Left lung (tissue), 10 donors: ENCODE measurements around the gene TRIM61. TPM values are rescaled to one million over a fixed set of nuclear protein-coding genes. Genes with fewer than 3 reads are reported as not detected.
"Not testable (repeated sequence)": the region's sequence is repeated elsewhere in the genome, so short reads cannot be mapped to it uniquely, and the experiment has no call there.

Source experiments
- ATAC-seq: fragments of 200-7000 bp; cut with Tn5 transposase; one replicate; pipeline ENCODE4 v1.9.1; 2020; ENCODE audit warnings: moderate library complexity
- DNase-seq, 4 donors: peaks; one replicate each; pipeline ENCODE4 v3.0.0-alpha.2; 2013 to 2020
- H3K27ac ChIP-seq, 2 donors: fragments of 200-600 bp; sonication (generic) in 1 of 2; one replicate each; pipeline versions ENCODE4 v1.5.0 to v1.8.0; 2020 to 2021
- H3K27me3 ChIP-seq, 2 donors: fragments of 200-600 bp; sonication (generic) in 1 of 2; one replicate each; pipeline versions ENCODE4 v1.5.0 to v1.8.0; 2020 to 2021
- H3K36me3 ChIP-seq, 2 donors: fragments of 200-600 bp; sonication (generic) in 1 of 2; one replicate each; pipeline versions ENCODE4 v1.5.0 to v1.8.0; 2020 to 2021
- H3K4me1 ChIP-seq, 2 donors: fragments of 200-600 bp; one replicate each; pipeline ENCODE4 v1.8.0; 2021
- H3K4me3 ChIP-seq, 2 donors: fragments of 200-600 bp; sonication (generic) in 1 of 2; one replicate each; pipeline versions ENCODE4 v1.5.0 to v1.8.0; 2020 to 2021; ENCODE audit warnings: mild to moderate bottlenecking in 1 of 2
- H3K9me3 ChIP-seq, 2 donors: fragments of 200-600 bp; sonication (generic) in 1 of 2; one replicate each; pipeline versions ENCODE4 v1.5.0 to v1.8.0; 2020 to 2021
- intact Hi-C, 2 donors: fragments of 100-400 bp; cut with DNase I; formaldehyde crosslinking; loops; one replicate each; pipeline versions ENCODE4 v1.11.2 to v1.14.2; 2022
- polyA plus RNA-seq, 6 donors: library from polyadenylated mRNA; unstranded; fragments of 120-200 nt; gene quantifications; one replicate each; pipeline ENCODE4 v1.2.1, GENCODE V29; 2013; ENCODE audit not compliant: insufficient read length in 6 of 6
- total RNA-seq, 2 donors: library from RNA; stranded (reverse); fragmentation: NEBNext Ultra II Directional; extraction: Animal tissue kit (Norgen Biotek cat#: 25700); gene quantifications; one replicate each; pipeline ENCODE4 v1.2.1, GENCODE V29; 2021
- TF ChIP-seq, protein P1 (sequence below), 2 donors: fragments of 200-600 bp; sonication (generic) in 1 of 2; IDR thresholded peaks; one replicate each; pipeline versions ENCODE4 v1.5.0 to v1.8.0; 2021; ENCODE audit warnings: antibody characterized with exemption in 2 of 2
- donor health status: DM: no; HTN: yes; CAD: no.
- donor health status: DM: no; HTN: no; CAD: no.

Gene TRIM61
- total and polyA plus RNA-seq, 8 donors, result 1.5 to 6.4 (median 5.1) TPM

DNA sequence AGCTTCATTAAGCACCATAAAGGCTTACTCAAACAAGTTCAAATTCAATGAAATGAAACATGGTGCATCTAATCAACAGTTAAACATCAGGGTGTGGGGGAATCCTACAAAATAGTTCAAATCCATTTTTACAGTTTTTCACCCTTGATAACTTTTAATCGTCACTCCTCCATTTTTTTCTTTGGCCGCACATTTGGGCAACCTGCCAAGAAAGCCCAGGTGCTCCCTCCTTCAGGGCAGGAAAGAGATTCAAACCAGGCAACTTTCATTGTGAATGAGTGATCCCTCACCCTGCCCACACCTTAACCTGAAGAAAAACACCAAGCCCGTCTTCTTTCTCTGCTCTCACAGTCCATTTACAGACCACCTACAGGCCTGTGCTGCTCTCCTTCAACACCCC, 24.9 kb downstream of the TRIM61 start:
- no peaks in the 10 kb centered on the region for H3K9me3 ChIP-seq
- intact Hi-C loops, result no loop called here
- no peaks in the 10 kb centered on the region for H3K36me3 ChIP-seq
- no peaks in the 10 kb centered on the region for H3K4me1 ChIP-seq
- TF ChIP-seq, protein P1, sequence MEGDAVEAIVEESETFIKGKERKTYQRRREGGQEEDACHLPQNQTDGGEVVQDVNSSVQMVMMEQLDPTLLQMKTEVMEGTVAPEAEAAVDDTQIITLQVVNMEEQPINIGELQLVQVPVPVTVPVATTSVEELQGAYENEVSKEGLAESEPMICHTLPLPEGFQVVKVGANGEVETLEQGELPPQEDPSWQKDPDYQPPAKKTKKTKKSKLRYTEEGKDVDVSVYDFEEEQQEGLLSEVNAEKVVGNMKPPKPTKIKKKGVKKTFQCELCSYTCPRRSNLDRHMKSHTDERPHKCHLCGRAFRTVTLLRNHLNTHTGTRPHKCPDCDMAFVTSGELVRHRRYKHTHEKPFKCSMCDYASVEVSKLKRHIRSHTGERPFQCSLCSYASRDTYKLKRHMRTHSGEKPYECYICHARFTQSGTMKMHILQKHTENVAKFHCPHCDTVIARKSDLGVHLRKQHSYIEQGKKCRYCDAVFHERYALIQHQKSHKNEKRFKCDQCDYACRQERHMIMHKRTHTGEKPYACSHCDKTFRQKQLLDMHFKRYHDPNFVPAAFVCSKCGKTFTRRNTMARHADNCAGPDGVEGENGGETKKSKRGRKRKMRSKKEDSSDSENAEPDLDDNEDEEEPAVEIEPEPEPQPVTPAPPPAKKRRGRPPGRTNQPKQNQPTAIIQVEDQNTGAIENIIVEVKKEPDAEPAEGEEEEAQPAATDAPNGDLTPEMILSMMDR (IDR thresholded peaks at IDR 0.05), result no peak
- peaks cover 0 to 30% of the 10 kb centered on the region in 2 donors for H3K27me3 ChIP-seq
- DNase-seq (no peak), ATAC-seq (no peak)
- H3K27ac ChIP-seq, result no peak overlapping the region
- H3K4me3 ChIP-seq, result no peak overlapping the region

- Histone ChIP-seq H3K9me3 (no peaks in the 10 kb centered on the region), H3K36me3 (no peaks in the 10 kb centered on the region), H3K4me1 (no peaks in the 10 kb centered on the region), H3K27ac (no peak overlapping the region), H3K4me3 (no peak overlapping the region), H3K27me3 (peaks cover 0 to 15% of the 10 kb centered on the region in 2 donors)
- ATAC-seq (no peak), DNase-seq (peak in 1 of 4 donors; percentile 16)
- TF ChIP-seq, protein P1 (IDR thresholded peaks at IDR 0.05), result no peak
- intact Hi-C loops, result no loop called here
Observed at GRCh38 chr4:164949448-164950143, 27.9 kb downstream of the TRIM61 start.

DNA sequence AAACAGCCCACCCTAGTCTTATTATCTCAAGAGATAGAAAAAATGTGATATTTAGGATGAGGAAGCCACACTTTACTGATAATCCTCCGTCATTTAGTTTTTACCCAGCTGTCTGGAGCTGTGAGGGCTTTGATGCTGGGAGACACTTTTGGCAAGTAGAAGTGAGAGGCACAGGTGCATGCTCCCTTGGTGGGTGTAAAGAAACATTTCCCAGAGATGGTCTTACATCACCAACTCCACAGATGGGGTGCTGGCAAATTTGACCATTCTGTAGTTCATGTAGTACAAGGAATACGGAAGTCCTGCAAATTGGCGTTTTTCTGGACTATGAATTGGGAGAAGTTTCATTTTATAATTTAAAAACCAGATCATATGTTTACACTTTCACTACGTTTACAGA, 28.5 kb downstream of the TRIM61 start:
- ATAC-seq (no peak), DNase-seq (no peak)
- Histone ChIP-seq H3K36me3 (no peaks in the 10 kb centered on the region), H3K27me3 (peaks cover 0 to 15% of the 10 kb centered on the region in 2 donors), H3K4me3 (no peak overlapping the region), H3K9me3 (no peaks in the 10 kb centered on the region), H3K27ac (no peak overlapping the region), H3K4me1 (no peaks in the 10 kb centered on the region)
- intact Hi-C loops, result no loop called here
- TF ChIP-seq, protein P1 (IDR thresholded peaks at IDR 0.05), result no peak

GRCh38 chr4:164948006-164948405, 29.5 kb downstream of the TRIM61 start:
- H3K4me1 ChIP-seq, intact Hi-C loops, ATAC-seq, H3K36me3 ChIP-seq, DNase-seq, H3K4me3 ChIP-seq, H3K9me3 ChIP-seq, H3K27ac ChIP-seq: not testable (repeated sequence)
- H3K27me3 ChIP-seq, result peaks cover 0 to 15% of the 10 kb centered on the region in 2 donors

- intact Hi-C loops, result no loop called here
Observed at GRCh38 chr4:164946810-164947209, 30.6 kb downstream of the TRIM61 start.

More at GRCh38 chr4:164946810-164947209, 30.6 kb downstream of the TRIM61 start:
- DNase-seq, result no peak
- H3K27me3 ChIP-seq, result peaks cover 0 to 13% of the 10 kb centered on the region in 2 donors
- no peaks in the 10 kb centered on the region for H3K9me3 ChIP-seq
- H3K27ac ChIP-seq, result no peak overlapping the region
- TF ChIP-seq, protein P1 (IDR thresholded peaks at IDR 0.05), result no peak
- H3K4me3 ChIP-seq, result no peak overlapping the region
- no peak for ATAC-seq
- H3K4me1 ChIP-seq, result no peaks in the 10 kb centered on the region
- no peaks in the 10 kb centered on the region for H3K36me3 ChIP-seq
